ENCODE data around the gene ZNF280D.

DNA sequence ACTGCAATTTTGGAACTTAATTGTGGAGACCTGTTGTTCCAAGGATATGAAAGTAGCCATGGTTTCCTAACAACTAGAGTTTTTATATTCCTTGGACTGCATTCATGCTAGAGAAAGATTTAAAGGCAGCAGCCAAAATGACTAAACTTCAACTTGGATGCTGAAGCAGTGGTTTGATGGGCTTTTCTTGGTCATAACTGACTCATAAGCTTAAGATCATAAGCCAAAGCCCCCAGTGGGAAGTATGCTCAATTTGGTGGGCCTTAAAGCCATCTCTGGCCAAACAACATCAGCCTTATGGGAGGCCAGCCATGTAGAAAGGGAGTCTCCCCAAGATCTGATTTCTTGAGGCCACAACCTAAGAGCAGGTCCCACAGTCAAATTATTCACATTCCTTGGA lies 80.2 kb downstream of the ZNF280D start:
- TF ChIP-seq ATF3 (CRISPR knock-in tag; IDR thresholded peaks at IDR 0.05) (no peak), SIN3A (IDR thresholded peaks at IDR 0.05; ENCODE audit: borderline replicate concordance, low read depth, low read length) (no peak), RFXANK (CRISPR knock-in tag; IDR thresholded peaks at IDR 0.05) (no peak), POLR2AphosphoS5 (IDR thresholded peaks at IDR 0.05; ENCODE audit: low read depth, low read length) (no peak), ZNF160 (CRISPR knock-in tag; IDR thresholded peaks at IDR 0.05) (no peak), YY1 (IDR thresholded peaks at IDR 0.05; ENCODE audit: insufficient read depth, insufficient replicate concordance, low read depth, low read length) (no peak), CEBPB (IDR thresholded peaks at IDR 0.05; ENCODE audit: borderline replicate concordance, low read depth, low read length) (no peak), TFAP4 (IDR thresholded peaks at IDR 0.05; ENCODE audit: borderline replicate concordance, low read depth) (no peak)
- TF ChIP-seq, protein P1, sequence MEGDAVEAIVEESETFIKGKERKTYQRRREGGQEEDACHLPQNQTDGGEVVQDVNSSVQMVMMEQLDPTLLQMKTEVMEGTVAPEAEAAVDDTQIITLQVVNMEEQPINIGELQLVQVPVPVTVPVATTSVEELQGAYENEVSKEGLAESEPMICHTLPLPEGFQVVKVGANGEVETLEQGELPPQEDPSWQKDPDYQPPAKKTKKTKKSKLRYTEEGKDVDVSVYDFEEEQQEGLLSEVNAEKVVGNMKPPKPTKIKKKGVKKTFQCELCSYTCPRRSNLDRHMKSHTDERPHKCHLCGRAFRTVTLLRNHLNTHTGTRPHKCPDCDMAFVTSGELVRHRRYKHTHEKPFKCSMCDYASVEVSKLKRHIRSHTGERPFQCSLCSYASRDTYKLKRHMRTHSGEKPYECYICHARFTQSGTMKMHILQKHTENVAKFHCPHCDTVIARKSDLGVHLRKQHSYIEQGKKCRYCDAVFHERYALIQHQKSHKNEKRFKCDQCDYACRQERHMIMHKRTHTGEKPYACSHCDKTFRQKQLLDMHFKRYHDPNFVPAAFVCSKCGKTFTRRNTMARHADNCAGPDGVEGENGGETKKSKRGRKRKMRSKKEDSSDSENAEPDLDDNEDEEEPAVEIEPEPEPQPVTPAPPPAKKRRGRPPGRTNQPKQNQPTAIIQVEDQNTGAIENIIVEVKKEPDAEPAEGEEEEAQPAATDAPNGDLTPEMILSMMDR (CRISPR knock-in tag; IDR thresholded peaks at IDR 0.05), result no peak
